ENCODE measurements around the gene WASL.
"Not testable (repeated sequence)": the region's sequence is repeated elsewhere in the genome, so short reads cannot be mapped to it uniquely, and the experiment has no call there.

Gene WASL

GRCh38 chr7:123729218-123729578, 19.6 kb downstream of the WASL start:
- FAIRE-seq: no peak

- FAIRE-seq: no peak
Measured at GRCh38 chr7:123727071-123727837, 21.5 kb downstream of the WASL start.

- FAIRE-seq: no peak
Measured at GRCh38 chr7:123725586-123726171, 23.1 kb downstream of the WASL start.

- FAIRE-seq: no peak
Measured at GRCh38 chr7:123724817-123725253, 24.0 kb downstream of the WASL start.

- no peak for FAIRE-seq
Measured at GRCh38 chr7:123723913-123724312, 24.9 kb downstream of the WASL start.

DNA sequence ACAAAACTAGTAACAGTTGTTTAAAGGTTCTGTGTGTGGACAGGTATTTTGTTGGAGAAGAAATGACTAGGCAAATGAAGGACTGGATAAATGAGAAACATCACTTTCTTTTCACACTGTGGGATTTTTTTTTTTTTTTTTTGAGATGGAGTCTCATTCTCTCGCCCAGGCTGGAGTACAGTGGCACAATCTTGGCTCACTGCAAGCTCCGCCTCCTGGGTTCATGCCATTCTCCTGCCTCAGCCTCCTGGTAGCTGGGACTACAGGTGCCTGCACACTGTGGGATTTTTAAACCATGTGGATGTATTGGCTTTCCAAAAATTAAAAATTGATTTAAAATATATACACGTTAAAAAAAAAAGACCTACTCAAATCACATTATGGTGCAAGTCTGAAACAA, 28.3 kb downstream of the WASL start:
- FAIRE-seq: not testable (repeated sequence)

DNA sequence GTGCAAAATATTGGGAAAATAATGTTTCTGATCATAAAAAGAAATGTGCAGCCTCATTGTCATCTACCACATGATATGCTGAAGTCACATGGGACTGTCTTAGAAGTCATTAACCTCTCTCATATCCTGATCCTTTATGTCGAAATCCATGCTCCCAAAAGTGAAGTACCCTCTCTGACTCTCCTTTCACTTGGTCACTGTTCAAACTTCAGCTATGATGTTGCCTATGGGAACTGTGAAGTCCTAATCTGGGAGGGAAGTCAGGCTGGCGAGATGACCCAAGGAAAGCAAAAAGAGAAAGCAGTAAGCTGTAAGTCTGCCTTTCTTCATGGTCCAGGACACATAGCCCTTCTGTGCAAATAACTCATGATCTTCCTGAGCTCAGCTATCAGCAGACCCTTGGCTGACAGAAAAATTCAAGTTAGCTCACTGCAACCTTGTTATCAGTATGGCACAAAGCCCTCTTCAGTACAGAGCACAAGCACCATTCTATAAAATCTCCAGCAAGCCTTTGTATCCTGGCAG, 29.5 kb downstream of the WASL start:
- FAIRE-seq: no peak

GRCh38 chr7:123718773-123719172, 30.0 kb downstream of the WASL start:
- no peak for FAIRE-seq

- no peak for FAIRE-seq
Measured at GRCh38 chr7:123717689-123718088, 31.1 kb downstream of the WASL start.

GRCh38 chr7:123716877-123717276, 31.9 kb downstream of the WASL start:
- FAIRE-seq: no peak

DNA sequence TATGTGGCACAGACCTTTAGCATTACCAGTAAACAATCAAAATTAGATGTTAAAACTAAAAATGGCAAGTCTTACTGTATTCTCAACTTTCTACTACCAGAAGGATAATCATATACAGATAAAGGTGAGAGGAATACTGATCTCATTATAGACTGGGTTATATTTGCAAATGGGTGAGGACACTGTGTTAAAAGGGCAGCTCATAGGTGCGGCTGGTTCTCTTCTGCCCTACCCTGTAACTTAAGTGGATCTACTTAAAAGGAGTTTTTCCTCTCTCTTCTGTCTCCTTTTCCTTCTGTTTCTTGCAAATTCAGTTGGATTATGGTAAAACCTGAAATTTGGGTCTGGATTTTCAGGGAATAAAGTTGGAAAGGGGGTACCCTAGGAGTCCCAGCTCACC, 33.0 kb downstream of the WASL start:
- FAIRE-seq: no peak

DNA sequence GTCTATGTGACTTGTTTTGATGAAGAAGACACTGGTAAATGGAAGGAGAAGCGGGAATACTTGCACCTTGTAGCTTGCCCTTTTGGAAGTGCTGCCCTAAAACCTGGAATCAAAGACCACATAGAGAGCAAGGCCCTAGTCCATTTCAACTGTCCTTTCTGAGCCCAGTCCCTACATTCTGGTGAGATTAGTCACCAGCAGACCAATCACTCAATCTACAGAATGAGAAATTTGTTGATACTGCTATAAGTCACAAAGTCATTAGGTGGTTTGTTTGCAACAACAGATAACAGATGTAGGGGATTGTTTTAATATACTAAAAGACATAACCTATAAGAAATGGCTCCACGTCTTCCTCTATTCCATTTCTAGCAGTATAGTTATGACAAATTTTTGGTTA, 33.6 kb downstream of the WASL start:
- no peak for FAIRE-seq

DNA sequence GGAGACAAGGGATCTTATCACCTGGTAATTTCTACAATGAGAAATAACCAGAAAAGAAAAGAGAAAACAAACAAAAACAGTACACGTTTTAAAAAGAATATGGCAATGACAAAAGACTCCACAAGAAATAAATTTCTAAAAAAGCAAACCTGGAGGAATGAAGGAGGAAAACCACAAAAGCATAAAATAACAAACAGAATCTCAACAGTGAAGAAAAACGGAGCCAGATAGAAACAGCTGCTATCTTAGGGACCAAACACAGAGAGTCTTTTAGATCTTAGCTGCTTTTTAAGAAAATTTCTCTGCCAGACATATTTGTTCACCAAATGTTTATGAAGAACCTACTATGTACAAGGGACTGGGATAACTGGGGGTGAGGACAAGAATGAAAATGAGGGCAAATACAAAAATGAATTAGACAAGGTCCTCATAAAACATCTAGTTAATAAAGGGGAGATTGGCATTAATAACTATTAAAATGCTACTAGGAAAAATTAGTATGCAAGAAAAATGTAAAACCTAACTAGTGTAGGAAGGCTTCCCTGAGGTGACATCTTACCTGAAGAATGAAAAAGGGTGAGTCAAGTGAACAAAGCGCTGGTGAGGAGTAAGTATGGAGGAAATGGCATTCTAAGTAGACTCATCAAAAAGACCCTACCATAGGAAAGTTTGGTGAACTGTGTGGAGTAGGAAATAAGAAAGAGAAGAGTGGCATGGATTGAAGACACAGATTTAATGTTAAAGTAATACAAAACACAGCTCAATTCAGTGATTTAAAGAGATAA, 34.3 kb downstream of the WASL start:
- FAIRE-seq: no peak

GRCh38 chr7:123712619-123713018, 36.2 kb downstream of the WASL start:
- no peak for FAIRE-seq

DNA sequence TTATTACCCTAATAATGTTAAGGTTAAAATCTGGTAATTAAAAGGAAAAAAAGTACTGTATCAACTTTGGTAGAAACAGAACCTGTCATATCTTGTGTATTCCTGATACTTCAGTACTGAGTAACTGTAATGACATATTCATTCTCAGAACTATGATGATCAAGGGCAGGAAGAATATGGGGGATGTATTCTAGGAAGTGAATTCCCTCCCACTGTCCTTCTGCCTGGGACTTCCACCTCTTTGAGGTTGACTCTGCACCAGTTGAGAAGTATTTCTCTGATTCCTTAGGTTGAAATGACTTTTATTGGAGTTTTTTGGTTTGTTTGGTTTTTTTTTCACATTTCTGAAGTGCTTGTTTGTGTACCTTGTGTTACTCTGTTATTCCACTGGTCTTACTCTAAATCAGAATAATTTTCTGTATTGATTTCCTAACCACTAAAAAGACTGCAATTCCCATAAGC, 36.9 kb downstream of the WASL start:
- FAIRE-seq: no peak

- no peak for FAIRE-seq
Measured at GRCh38 chr7:123710683-123711082, 38.1 kb downstream of the WASL start.

DNA sequence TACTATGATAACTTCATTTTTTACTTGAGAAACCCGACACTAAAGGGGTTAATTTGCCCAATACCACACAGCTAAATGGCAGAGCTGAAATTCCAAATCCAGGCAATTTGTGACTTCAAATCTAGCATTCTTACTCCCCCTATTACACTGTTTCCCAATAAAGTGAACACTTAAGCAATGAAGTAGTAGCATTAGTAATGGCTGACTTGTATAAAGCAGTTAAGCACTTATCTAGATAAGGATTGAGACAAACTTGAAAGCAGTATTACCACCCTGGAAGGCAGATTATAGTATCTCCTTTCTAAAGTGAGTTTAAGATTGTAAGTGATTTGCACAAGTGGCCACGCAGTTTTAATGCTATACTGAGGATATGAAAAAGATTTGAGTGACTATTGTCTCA, 39.3 kb downstream of the WASL start:
- no peak for FAIRE-seq

GRCh38 chr7:123705211-123705901, 43.4 kb downstream of the WASL start:
- no peak for FAIRE-seq

DNA sequence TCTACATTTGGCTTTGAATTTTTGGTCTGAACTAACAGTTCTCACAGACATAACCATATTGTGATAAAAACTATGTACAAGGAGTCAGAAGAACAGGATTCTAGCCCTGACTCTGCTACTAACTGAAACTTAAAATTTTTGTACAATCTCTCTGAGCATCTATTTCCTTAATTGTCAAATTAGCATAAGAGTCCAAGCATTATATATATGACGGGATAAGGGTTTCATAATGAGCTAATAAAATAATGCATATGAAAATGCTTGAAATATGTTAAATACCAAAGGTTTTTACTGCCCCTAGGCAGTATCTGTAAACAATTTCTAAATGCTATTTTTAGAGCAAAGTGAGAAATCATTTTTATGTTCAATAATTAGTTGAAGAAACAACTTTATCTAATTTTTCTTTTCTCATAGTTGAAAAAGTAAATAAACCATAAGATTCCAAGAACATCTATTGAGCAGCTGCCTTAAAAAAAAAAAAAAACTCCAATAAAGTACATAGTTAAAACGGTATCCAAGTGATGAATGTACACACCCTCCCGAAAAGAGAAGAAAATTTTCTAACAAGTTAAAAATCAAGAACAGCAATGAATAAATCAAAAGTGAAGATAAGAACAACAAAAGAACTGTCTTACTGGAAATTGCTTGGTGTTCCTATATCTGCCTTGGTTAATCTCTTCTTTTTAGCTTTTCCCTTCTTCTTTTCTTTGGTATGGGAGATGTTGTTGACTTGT, 52.7 kb downstream of the WASL start:
- FAIRE-seq: peak; percentile 58

DNA sequence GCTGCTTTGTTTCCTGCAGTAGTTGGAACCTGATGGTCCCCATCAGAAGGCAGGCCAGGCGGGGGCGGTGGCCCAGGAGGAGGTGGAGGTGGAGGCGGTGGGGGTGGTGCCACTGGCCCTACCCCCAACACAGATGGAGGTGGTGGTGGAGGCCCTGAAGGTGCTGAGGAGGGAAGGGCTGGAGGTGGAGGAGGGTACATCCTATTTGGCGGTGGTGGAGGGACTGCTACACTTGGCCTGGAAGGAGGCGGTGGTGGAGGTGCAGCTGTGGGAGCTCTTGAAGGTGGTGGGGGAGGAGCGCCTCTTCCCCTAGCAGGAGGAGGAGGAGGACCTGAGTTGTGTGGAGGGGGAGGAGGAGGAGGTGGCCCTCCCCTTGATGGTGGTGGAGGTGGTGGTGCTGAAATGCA, 56.3 kb downstream of the WASL start:
- FAIRE-seq: no peak

GRCh38 chr7:123690550-123690949, 58.3 kb downstream of the WASL start:
- no peak for FAIRE-seq

DNA sequence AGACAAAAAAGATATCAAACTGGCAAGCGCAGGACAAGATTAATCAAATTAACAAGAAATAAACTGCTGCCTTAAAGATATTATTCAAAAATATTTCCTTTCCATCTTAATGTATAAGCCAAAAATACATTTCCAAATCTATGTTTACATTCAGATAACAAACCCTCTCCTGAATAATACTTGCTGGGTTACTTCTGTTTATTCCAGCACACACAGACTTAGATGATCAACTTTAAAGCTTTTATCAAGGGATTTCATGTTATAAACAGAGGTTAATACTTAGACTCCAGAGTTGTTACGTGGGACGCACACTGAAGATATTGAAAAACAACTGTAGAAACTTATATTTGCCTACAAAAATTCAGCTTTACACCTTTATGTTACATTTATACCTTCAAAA, 59.6 kb downstream of the WASL start:
- no peak for FAIRE-seq

Measured in A204.1 (cell line).